Ishikawa (cell line): ENCODE data around the gene MAST1.

ENCODE experiments used
- EGR1 ChIP-seq: IDR thresholded peaks from 2 replicates; pipeline ENCODE4 v1.6.1; 2012
- EP300 ChIP-seq: IDR thresholded peaks from 2 replicates; pipeline ENCODE4 v1.6.1; 2012; ENCODE audit warnings: borderline replicate concordance
- TAF1 ChIP-seq: IDR thresholded peaks from 2 replicates; pipeline ENCODE4 v1.6.1; 2012; ENCODE audit warnings: low read depth, mild to moderate bottlenecking
- TEAD4 ChIP-seq: IDR thresholded peaks from 2 replicates; pipeline ENCODE4 v1.6.1; 2012
- YY1 ChIP-seq: IDR thresholded peaks from 2 replicates; pipeline ENCODE4 v1.6.1; 2012; ENCODE audit warnings: low read depth
- ZBTB7A ChIP-seq: IDR thresholded peaks from 2 replicates; pipeline ENCODE4 v1.6.1; 2012; ENCODE audit warnings: low read depth

GRCh38 chr19:12789098-12789903 lies 49.0 kb upstream of the MAST1 start:
- TF ChIP-seq ZBTB7A (peak; percentile 53; the same call in 1 of the 2 replicates), EGR1 (no peak), YY1 (no peak), TAF1 (no peak), EP300 (no peak), TEAD4 (no peak)
